ENCODE results near the gene REM2.

GRCh38 chr14:22887260-22887989, 4.4 kb downstream of the REM2 start:
- TF ChIP-seq CTCF (IDR thresholded peaks at IDR 0.05): no peak
- no peak for TF ChIP-seq ZFX (IDR thresholded peaks at IDR 0.05; ENCODE audit: borderline replicate concordance)
